ENCODE results near the gene TAF5.

DNA sequence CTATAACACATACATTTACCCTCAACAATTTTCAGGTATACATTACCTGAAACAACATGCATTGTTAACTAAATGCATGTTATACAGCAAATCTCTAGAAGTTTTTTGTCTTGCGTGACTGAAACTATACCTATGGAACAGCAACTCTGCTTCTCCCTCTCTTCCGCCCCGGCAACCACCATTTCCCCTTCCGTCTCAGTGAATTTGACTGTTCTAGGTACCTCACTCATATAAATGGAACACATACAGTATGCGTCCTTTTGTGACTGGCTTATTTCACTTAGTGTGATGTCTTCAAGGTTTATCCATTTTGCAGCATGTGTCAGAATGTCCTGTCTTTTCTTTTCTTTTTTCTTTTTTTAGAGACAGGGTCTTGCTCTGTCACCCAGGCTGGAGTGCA, 61.9 kb downstream of the TAF5 start:
- TF ChIP-seq POLR2A (IDR thresholded peaks at IDR 0.05; ENCODE audit: low read length) (no peak), GATA1 (IDR thresholded peaks at IDR 0.05; ENCODE audit: low read depth, low read length) (no peak)
